Sciatic nerve (tissue), 2 donors: ENCODE measurements around the gene FGG. TPM values are rescaled to one million over a fixed set of nuclear protein-coding genes. Genes with fewer than 3 reads are reported as not detected.
"Not testable (repeated sequence)": the region's sequence is repeated elsewhere in the genome, so short reads cannot be mapped to it uniquely, and the experiment has no call there.

ENCODE experiments used
- ATAC-seq: fragments of 200-7000 bp; cut with Tn5 transposase; one replicate; pipeline ENCODE4 v1.9.1; 2020; ENCODE audit warnings: mild to moderate bottlenecking, moderate library complexity
- DNase-seq: peaks from one replicate; pipeline ENCODE4 v3.0.0-alpha.2; 2020; ENCODE audit warnings: low spot score
- intact Hi-C: fragments of 100-400 bp; cut with DNase I; formaldehyde crosslinking; loops from one replicate; pipeline ENCODE4 v1.14.2; 2022
- total RNA-seq: library from RNA; stranded (reverse); fragmentation: NEBNext Ultra II Directional; extraction: Animal tissue kit (Norgen Biotek cat#: 25700); gene quantifications from one replicate; pipeline ENCODE4 v1.2.1, GENCODE V29; 2021
- donor health status: DM: no; HTN: no; CAD: no.
- donor health status: DM: no; HTN: no; CAD: no.

Gene FGG
- total RNA-seq, 1 donor from 2014 or later = not detected

DNA sequence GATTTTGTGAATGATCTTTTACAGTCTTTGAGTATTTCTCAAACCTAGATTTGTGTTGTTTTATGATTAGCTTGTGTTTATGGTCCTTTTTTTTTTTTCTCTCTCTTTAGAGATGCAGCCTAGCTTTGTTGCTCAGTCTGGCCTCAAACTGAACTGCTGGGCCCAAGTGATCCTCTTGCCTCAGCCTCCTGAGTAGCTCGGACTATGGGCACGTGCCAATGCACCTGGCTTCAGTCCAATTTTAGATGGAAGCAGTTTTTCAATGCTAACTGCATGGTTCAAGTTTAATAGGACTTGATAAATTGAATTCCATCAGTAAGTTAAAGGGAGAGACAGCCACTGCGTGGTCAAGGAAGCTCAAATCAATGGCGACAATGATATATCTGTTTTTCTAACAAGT is 3.8 kb upstream of the FGG start:
- intact Hi-C loops = no loop called here
- no peak for DNase-seq
- ATAC-seq = no peak

DNA sequence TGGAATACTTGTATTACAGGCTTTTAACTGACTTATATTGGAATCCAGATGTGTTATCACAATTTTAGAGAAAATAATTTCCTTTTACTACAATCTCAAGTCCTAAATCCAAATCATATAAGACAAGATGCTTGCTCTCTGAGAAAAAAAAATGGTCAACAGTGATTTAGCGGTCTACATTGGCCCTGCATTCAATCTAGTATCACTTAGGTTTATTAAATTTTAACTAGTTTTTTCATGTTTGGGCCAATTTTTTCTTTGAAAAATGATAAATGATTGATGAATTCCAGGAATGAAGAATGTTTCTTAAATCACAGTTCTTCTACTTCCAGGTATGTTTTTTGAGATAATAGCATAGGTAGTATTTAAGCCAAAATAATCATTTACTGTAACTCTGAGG is 2.8 kb upstream of the FGG start:
- no peak for ATAC-seq
- intact Hi-C loops = no loop called here
- no peak for DNase-seq

DNA sequence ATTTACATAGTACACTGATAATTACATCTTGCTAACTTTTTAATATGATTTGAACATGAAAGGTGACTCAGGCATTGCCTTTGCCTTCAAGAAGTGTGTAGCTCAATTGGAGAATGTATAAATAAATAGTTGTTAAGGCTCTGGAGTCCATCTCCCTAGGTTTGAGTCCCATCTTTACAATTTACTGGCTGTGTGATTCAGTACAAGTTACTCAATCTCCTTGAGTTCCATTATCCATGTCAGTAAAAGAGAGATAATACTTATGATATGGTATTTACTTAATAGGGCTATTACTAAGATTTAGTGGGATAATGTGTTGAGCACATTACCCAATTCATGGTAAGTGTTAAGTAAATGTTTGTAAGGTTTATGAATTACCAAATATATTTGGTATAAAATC is 1.9 kb upstream of the FGG start:
- intact Hi-C loops = no loop called here
- ATAC-seq = no peak

DNA sequence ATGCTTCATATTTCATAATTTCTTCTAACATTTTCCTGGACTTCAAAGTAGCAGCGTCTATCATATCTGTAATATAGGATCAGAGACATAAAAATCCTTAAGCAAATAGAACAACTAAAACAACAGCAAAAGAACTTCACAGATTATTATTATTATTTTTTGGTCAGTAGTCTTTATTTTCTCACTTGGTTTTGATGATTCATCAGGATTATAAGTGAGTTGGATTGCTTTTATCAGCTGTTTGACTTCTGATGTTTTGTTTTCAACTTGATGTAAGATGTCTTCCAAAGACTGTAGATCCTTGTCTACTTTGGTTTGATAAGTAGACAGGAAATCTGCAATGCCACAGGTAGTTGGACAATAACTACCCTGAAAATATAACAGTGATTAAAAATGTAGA is 623 bp downstream of the FGG start:
- intact Hi-C loops = no loop called here
- ATAC-seq = no peak
- no peak for DNase-seq

More for the DNA sequence above, 1.9 kb upstream of the FGG start:
- DNase-seq = no peak

DNA sequence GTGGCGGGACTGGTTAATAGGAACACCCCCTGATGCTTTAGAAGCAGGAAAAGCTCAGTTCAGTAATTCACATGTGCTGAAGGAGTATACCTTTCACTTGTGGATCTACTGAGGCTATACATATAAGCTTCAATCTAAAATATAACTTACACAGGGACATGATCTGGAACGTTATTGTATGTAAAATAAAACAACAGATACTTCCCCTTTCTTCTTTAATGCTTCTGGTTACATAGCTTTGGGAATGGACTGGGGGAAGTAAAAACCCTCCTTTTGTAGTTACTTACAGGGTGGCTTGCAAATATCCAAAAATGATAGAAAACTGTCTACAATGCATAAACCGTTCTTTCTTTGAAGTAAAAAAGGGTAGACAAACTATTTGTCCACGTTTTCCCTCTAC is 1.9 kb downstream of the FGG start:
- ATAC-seq = no peak
- no peak for DNase-seq

DNA sequence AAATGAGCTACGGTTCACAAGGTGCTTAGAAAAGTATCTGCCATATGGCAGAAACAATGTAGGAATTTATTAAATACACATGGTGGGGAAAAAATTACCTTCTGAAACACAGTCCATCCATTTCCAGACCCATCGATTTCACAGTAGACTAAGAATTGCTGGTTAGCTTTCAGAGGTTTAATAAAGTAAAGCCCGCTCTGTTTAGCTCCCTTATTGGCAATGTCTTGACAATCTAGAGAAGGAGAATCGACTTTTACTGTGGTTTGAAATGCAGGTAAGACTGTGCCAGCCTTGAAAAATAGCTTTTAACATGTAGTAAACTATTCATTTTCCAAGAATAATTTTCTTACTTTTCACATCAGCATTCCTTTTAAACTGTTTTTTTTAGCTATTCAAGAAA is 2.9 kb downstream of the FGG start:
- intact Hi-C loops = no loop called here
- DNase-seq = no peak
- ATAC-seq = no peak

More for the DNA sequence above, 1.9 kb downstream of the FGG start:
- intact Hi-C loops = no loop called here

DNA sequence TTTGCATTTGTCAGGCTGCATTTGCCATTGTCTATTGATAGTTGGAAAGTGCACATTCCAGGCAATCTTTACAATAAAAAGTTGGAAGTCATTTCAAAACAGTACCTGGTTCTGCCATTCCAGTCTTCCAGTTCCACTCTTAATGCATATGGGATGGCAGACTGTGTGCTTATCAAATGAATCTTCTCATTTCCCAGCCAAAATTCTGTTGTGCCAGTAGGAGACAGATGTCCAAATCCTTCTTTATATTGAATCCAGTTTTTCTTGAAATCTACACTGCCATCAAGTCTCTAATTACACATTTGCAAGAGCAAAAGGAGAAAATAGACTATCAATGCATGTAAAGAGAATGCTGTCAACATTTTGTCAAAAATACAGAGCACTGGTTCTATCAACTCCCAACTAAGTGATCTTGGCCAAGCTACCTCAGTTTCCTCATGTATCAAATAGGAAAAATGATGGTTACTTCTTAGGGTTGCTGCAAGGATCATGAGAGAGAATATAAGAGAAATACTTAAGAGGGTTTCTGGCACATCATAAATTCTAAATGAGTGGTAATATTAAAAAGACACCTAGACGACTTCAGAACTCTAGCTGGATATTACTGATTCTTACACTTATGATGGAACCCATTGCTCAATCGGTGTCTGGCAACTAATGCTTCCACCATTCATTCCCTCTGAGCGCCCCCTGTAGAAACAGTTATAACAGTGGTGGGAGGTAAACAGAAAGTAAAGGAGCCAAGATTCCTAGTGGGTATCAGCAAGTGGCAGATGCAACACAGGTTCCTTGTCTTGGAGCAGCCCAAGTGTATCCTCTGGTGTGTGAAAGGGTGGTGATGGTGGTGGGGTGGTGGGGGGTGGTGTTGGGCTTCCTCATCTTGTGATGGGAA is 3.8 kb downstream of the FGG start:
- intact Hi-C loops = no loop called here
- no peak for DNase-seq
- ATAC-seq = no peak

DNA sequence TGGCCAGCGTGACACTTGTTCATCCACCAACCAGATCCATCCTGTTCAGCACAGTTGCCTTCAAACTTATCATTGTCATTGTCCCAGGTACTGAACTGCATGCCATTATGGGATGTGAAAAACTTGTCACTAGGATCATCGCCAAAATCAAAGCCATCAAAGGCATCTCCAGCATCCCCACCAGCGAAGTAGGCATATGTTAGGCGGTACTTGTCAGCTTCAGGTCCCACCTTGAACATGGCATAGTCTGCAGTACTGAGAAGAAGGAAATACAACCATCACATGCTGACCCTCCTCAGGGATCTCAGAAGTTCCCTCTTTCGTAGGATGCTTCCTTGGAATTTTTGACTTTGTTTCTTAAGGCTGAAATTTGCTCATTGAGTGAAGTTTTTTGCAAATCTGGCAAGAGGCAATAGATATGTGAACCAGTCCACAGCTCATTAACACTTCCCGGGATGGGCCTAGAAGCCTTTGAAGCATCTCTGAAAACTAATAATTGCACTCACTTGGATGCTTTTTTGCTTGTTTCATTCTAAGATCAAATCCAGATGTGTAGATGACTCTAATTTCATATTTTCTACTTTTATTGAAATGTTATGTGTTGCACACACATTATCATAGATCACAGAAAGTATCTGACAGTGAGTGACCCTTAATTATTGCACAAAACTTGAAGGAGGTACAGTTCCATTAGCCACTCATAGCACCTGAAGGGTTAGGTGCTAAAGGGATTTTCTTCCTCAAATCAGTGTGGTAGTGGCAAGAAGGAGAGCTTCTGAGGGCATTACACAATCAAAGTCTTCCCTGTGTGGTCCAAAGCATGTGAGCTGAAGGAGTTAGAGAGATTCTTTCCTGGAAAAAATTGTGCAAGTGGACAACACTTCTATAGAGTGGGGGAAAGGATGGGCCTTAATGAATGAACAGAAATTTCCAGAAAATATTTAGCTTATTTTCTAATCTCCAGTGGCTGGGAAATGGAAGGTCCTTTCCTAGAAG is 5.4 kb downstream of the FGG start:
- intact Hi-C loops = no loop called here
- DNase-seq = no peak
- no peak for ATAC-seq

DNA sequence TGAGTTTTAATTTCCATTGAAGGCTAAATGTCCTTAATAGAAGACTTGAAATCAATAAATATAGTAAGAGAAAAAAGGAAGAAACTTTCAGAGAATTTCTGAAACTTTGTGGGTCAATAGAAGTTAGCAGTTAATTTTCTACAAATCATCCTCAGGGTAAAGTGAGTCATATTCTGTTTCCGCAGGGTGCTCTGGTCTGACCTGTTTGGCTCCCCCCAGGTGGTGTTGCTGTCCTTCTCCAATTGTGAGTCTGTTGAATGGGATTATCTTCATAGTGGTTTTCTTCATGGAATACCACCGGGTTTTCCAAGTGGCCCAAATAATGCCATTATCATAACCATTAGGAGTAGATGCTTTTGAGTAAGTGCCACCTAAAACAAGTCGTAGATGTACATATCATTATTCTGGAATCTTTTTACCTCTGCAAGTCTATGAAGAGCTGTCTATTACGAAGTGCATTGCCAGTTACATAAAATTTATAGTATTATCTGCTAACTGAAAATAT is 7.7 kb downstream of the FGG start:
- ATAC-seq = no peak
- intact Hi-C loops = no loop called here
- DNase-seq = no peak

DNA sequence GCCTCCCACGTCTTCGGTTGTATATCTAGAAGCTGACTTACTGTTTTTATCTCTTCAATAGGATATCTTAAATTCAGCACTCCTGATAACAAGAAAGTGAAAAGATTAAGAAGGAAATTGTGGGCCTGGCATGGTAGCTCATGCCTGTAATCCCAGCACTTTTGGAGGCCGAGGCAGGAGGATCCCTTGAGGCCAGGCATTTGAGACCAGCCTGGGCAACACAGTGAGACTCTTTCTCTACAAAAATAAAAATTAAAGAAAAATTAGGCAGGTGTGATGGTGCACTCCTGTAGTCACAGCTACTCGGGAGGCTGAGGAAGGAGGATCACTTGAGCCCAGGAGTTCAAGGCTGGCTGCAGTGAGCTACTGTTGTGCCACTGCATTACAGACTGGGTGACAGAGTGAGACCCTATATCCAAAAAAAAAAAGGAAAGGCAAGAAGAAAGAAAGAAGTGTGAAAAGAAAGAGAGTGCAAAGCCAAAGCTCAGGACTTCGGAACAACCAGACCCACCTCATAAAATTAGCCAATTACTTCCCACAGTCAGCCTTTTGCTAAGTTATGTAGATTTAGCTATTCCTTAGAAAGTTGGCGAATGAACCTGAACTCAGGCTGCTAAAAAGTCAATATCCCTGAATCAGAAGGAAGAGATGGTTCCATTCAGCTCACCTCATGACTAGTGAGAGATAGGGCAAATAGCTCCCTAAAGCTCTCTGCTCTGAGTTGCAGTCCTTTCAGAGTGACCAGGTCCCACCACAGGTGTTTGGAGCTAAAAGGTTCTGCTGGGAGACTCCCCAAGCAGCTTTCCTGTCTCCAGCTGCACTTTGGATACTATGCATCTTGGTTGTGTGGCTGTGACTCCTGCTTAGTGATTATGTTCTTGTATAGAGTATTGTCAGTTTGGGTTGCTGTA is 9.2 kb downstream of the FGG start:
- ATAC-seq = no peak
- no peak for DNase-seq
- intact Hi-C loops = no loop called here

DNA sequence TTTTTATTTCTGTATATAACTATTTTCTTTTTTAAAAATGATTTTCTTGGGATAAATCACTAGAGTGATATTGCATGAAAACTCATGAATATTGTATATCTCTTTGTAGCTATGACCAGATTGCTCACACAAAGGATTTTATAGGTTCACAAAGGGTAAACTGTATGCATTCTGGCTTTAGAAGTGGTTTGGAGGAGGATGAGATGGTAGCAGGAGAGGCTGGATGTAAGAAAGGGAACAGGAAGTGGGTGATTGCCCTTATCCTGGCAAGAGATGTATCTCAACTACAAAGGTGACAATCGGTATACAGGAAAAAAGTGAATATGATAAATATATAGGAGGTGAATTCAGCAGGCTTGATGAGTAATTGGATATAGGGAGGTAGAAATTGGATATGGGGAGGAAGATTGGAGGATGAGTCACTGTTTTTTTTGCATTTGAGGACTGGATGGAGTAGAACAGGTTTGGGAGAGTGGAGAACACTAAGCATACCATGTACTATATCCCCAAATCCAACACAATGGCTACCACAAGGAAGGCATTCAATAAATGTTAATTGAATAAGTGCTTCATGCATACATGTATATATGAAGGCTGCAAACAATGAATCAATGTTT is 9.9 kb downstream of the FGG start:
- intact Hi-C loops = no loop called here
- ATAC-seq = no peak

DNA sequence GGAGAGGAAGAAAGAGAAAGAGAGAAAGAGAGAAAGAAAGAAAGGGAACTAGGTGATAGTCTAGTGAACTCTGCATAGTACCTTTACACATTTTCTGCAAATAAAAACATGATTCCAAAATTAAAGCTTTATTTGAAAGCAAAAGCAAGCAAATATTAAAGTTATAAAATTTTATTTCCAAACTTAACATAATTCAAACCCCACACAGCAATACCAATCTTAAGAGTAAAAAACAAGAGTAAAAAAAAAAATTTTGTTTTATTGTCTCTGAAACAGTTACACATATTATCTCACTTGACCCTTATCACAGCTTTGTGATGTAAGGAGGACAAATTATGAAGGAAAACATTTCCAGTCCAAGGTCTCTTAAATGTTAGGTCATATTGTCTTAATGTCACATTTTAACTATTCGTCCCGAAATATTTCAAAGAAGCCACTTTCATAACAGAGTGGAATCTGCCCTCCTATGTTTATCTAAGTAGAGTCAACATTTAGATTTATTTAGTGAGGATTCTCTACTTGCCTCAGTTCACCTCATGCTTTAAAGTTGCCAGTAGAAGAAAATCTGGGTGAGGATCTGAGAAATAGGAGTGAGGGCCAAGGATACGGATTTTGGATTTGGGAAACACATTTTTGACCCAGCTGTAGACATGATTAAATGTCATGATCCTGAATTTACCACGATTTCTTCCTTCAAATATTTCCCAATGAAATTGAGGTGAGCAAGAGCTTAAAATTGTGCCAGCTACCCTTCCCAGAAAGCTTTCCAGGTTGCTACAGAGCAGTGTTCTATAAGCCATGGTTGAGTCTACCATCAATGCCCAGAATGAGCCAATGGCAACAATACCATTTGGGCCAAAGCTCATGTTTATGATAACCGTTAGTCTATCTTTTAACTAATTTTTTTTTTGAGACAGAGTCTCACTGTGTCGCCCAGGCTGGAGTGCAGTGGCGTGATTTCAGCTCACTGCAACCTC is 14.4 kb downstream of the FGG start:
- no peak for DNase-seq
- no peak for ATAC-seq
- intact Hi-C loops = loop anchor here (5.0 kb wide), 1 partner anchor 1189 kb away; no protein-coding TSS in a partner anchor

More for the DNA sequence above, 9.9 kb downstream of the FGG start:
- no peak for DNase-seq

DNA sequence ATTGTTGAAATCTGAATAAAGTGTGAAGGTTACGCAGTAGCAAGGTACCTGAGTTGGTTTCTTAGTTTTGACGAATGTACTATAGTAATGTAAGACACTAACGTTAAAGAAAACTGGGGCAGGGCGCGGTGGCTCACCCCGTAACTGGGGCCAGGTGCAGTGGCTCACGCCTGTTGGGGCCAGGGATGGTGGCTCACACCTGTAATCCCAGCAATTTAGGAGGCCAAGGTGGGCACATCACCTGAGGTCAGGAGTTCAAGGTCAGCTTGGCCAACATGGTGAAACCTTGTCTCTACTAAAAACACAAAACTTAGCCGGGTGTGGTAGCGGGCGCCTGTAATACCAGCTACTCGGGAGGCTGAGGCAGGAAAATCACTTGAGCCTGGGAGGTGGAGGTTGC is 15.2 kb downstream of the FGG start:
- not testable (repeated sequence) for ATAC-seq, DNase-seq
- intact Hi-C loops = loop anchor here (5.0 kb wide), 1 partner anchor 1190 kb away; no protein-coding TSS in a partner anchor

DNA sequence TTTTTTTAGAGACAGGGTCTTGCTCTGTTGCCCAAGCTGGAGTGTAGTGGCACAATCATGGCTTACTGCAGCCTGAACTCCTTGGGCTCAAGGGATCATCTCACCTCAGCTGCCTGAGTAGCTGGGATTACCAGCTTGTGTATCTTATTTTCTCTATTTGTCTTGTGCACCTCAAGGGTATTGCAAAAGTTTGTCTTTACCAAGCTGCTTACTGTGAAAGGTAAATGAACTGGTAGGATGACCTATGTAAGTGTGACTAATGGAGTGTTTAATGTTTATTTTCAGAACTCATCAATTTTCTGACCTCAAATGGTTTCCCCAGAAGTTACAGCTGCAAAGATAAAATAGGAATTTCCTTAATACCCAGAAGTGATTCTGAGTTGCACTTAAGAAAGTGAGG is 16.6 kb downstream of the FGG start:
- DNase-seq = no peak
- intact Hi-C loops = loop anchor here (5.0 kb wide), 1 partner anchor 1191 kb away; no protein-coding TSS in a partner anchor
- no peak for ATAC-seq

DNA sequence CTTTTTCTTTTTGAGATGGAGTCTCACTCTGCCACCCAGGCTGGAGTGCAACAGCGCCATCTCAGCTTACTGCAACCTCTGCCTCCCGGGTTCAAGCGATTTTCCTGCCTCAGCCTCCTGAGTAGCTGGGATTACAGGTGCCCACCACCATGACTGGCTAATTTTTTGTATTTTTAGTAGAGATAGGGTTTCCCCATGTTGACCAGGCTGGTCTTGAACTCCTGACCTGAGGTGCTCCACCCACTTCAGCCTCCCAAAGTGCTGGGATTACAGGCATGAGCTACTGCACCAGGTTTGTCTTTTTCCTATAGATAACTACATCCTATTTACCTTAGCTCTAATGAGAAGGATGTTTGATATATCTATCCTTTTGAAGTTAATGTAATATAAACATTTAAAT is 18.1 kb downstream of the FGG start:
- ATAC-seq, DNase-seq, intact Hi-C loops: not testable (repeated sequence)

DNA sequence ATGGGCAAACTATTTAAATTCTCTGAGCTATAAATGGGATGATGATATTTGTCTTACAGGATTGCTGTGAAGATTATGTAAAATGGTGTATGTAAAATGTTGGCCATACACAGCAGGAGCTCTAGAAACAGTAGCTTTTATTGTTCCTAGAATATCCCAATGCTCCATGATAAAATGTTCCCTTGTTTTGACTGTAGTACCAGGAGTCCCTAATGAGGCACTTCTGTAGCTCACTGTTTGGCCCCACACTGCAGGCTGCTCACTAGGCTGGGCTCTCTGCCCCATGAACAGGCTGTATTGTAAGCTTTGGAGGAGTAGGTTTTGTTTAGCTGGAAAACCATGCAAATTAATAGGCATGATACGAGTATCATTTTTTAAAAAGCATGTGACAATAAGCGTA is 18.6 kb downstream of the FGG start:
- peak; percentile 13 for ATAC-seq
- intact Hi-C loops = no loop called here
- DNase-seq = no peak

DNA sequence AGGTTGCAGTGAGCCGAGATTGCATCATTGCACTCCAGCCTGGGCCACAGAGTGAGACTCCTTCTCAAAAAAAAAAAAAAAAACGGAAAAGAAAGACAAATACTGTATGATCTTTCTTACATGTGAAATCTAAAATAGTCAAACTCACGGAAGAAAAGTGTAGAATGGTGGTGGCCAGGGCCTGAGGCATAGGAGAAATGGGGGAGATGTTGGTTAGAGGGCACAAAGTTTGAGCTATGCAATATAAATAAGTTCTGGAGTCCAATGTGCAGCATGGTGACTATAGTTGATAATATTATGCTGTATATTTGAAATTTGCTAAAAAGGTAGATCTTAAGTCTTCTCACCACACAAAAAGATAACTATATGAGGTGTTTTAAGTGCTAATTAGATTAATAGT is 20.6 kb downstream of the FGG start:
- intact Hi-C loops = no loop called here
- no peak for ATAC-seq
- no peak for DNase-seq
